HEK293T (cell line): ENCODE measurements around the gene LRBA.

Experiments
- ARNT ChIP-seq: fragments of 450-650 bp; IDR thresholded peaks from 2 replicates; pipeline ENCODE4 v1.6.1; 2017; ENCODE audit warnings: mild to moderate bottlenecking
- BHLHE40 ChIP-seq: fragments of 450-650 bp; IDR thresholded peaks from 2 replicates; pipeline ENCODE4 v1.6.1; 2016; ENCODE audit warnings: mild to moderate bottlenecking, moderate library complexity, borderline replicate concordance
- CTBP1 ChIP-seq: fragments of 450-650 bp; IDR thresholded peaks from 2 replicates; pipeline ENCODE4 v1.6.1; 2016; ENCODE audit warnings: borderline replicate concordance
- ELF4 ChIP-seq: fragments of 450-650 bp; IDR thresholded peaks from 2 replicates; pipeline ENCODE4 v1.6.1; 2017; ENCODE audit warnings: antibody characterized with exemption
- FOXA1 ChIP-seq: fragments of 450-650 bp; IDR thresholded peaks from 2 replicates; pipeline ENCODE4 v1.6.1; 2016; ENCODE audit warnings: mild to moderate bottlenecking
- FOXM1 ChIP-seq: fragments of 450-650 bp; IDR thresholded peaks from 2 replicates; pipeline ENCODE4 v1.6.1; 2017; ENCODE audit warnings: mild to moderate bottlenecking, borderline replicate concordance
- L3MBTL2 ChIP-seq: fragments of 450-650 bp; conservative IDR thresholded peaks from 2 replicates; pipeline ENCODE4 v1.6.1; 2016; ENCODE audit warnings: mild to moderate bottlenecking
- LEF1 ChIP-seq: fragments of 450-650 bp; IDR thresholded peaks from 2 replicates; pipeline ENCODE4 v1.6.1; 2017; ENCODE audit warnings: mild to moderate bottlenecking, borderline replicate concordance
- NFRKB ChIP-seq: fragments of 450-650 bp; IDR thresholded peaks from 2 replicates; pipeline ENCODE4 v1.6.1; 2016; ENCODE audit warnings: mild to moderate bottlenecking, moderate library complexity
- SP1 ChIP-seq: fragments of 450-650 bp; IDR thresholded peaks from 2 replicates; pipeline ENCODE4 v1.6.1; 2017
- SUZ12 ChIP-seq: fragments of 450-650 bp; IDR thresholded peaks from 2 replicates; pipeline ENCODE4 v1.6.1; 2016; ENCODE audit warnings: mild to moderate bottlenecking
- TARDBP ChIP-seq: fragments of 450-650 bp; IDR thresholded peaks from 2 replicates; pipeline ENCODE4 v1.6.1; 2016

GRCh38 chr4:150673793-150674192 is 341.3 kb downstream of the LRBA start:
- TF ChIP-seq L3MBTL2, result no peak
- no peak for TF ChIP-seq BHLHE40
- no peak for TF ChIP-seq NFRKB
- no peak for TF ChIP-seq ELF4
- TF ChIP-seq TARDBP, result no peak
- no peak for TF ChIP-seq FOXA1
- no peak for TF ChIP-seq LEF1
- TF ChIP-seq CTBP1, result no peak
- TF ChIP-seq SP1, result no peak
- TF ChIP-seq FOXM1, result no peak
- TF ChIP-seq ARNT, result no peak
- no peak for TF ChIP-seq SUZ12
